GM12878 (cell line): ENCODE results near the gene ARFRP1.

Source experiments
- MTA2 ChIP-seq: fragments of 450-650 bp; IDR thresholded peaks from 2 replicates; pipeline ENCODE4 v1.6.1; 2016; ENCODE audit warnings: low read depth, mild to moderate bottlenecking, moderate library complexity
- MYC ChIP-seq: IDR thresholded peaks from 2 replicates; pipeline ENCODE4 v1.6.1; 2011; ENCODE audit warnings: mild to moderate bottlenecking, low read length, moderate library complexity, inconsistent platforms; ENCODE audit not compliant: insufficient read depth, insufficient replicate concordance, insufficient read length, severe bottlenecking
- NFYB ChIP-seq: IDR thresholded peaks from 2 replicates; pipeline ENCODE4 v1.6.1; 2011; ENCODE audit warnings: low read depth, mild to moderate bottlenecking, low read length, improper control_type of control experiment, moderate library complexity; ENCODE audit not compliant: insufficient read depth
- NRF1 ChIP-seq: conservative IDR thresholded peaks from 2 replicates; pipeline ENCODE4 v1.6.1; 2011; ENCODE audit warnings: mild to moderate bottlenecking, low read depth, low read length, improper control_type of control experiment
- POLR2A ChIP-seq: IDR thresholded peaks from 2 replicates; pipeline ENCODE4 v1.6.1; 2011; ENCODE audit warnings: low read depth, mild to moderate bottlenecking, low read length
- RCOR1 ChIP-seq: conservative IDR thresholded peaks from 2 replicates; pipeline ENCODE4 v1.6.1; 2012; ENCODE audit warnings: low read depth, low read length, improper control_type of control experiment
- TCF12 ChIP-seq: IDR thresholded peaks from 2 replicates; pipeline ENCODE4 v1.6.1; 2011; ENCODE audit warnings: low read depth, mild to moderate bottlenecking, low read length
- TF ChIP-seq, protein P1 (sequence below), 3 experiments: IDR thresholded peaks in 2 of 3; conservative IDR thresholded peaks in 1 of 3; 2 replicates each; pipeline ENCODE4 v1.5.1; 2011; ENCODE audit warnings: low read depth in 3 of 3, low read length in 3 of 3, mild to moderate bottlenecking in 3 of 3, control low read depth in 2 of 3, moderate library complexity in 2 of 3, inconsistent platforms in 1 of 3, mixed read lengths in 1 of 3; ENCODE audit not compliant: control insufficient read depth in 2 of 3, insufficient read depth in 1 of 3; ENCODE audit errors: extremely low read depth in 1 of 3

GRCh38 chr20:63679799-63680305, 27.9 kb downstream of the ARFRP1 start:
- TF ChIP-seq, protein P1, sequence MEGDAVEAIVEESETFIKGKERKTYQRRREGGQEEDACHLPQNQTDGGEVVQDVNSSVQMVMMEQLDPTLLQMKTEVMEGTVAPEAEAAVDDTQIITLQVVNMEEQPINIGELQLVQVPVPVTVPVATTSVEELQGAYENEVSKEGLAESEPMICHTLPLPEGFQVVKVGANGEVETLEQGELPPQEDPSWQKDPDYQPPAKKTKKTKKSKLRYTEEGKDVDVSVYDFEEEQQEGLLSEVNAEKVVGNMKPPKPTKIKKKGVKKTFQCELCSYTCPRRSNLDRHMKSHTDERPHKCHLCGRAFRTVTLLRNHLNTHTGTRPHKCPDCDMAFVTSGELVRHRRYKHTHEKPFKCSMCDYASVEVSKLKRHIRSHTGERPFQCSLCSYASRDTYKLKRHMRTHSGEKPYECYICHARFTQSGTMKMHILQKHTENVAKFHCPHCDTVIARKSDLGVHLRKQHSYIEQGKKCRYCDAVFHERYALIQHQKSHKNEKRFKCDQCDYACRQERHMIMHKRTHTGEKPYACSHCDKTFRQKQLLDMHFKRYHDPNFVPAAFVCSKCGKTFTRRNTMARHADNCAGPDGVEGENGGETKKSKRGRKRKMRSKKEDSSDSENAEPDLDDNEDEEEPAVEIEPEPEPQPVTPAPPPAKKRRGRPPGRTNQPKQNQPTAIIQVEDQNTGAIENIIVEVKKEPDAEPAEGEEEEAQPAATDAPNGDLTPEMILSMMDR (IDR thresholded peaks at IDR 0.05 in 2 of 3, conservative IDR thresholded peaks at IDR 0.05 in 1 of 3; ENCODE audit: control insufficient read depth in 2 of 3, extremely low read depth in 1 of 3, insufficient read depth in 1 of 3, low read depth in 3 of 3, low read length in 3 of 3): no peak
- TF ChIP-seq POLR2A: no peak
- TF ChIP-seq MTA2: no peak
- no peak for TF ChIP-seq TCF12
- no peak for TF ChIP-seq NRF1
- no peak for TF ChIP-seq MYC
- no peak for TF ChIP-seq RCOR1
- TF ChIP-seq NFYB: no peak
